Muscle of leg (tissue), 11 donors: ENCODE data around the gene EXOC4. TPM values are rescaled to one million over a fixed set of nuclear protein-coding genes. Genes with fewer than 3 reads are reported as not detected.
A peak's percentile ranks its signal among the peaks of the same experiment; 100 is the strongest.

Experiments used
- DNase-seq: peaks from one replicate; pipeline ENCODE4 v3.0.0; 2013
- H3K27ac ChIP-seq: one replicate; pipeline ENCODE4 v1.5.1; 2013; ENCODE audit warnings: mild to moderate bottlenecking, low read length, control low read depth
- H3K27me3 ChIP-seq: one replicate; pipeline ENCODE4 v1.6.1; 2013; ENCODE audit warnings: low read length; ENCODE audit not compliant: control insufficient read depth, insufficient read depth
- H3K36me3 ChIP-seq: one replicate; pipeline ENCODE4 v1.6.1; 2013; ENCODE audit warnings: low read length; ENCODE audit not compliant: control insufficient read depth, insufficient read depth
- H3K4me1 ChIP-seq: one replicate; pipeline ENCODE4 v1.6.1; 2013; ENCODE audit warnings: low read length; ENCODE audit not compliant: control insufficient read depth, insufficient read depth
- H3K4me3 ChIP-seq: one replicate; pipeline ENCODE4 v1.5.1; 2013; ENCODE audit warnings: low read length, control low read depth
- H3K9me3 ChIP-seq: replicated peaks from 2 replicates; pipeline ENCODE4 v1.6.1; 2013; ENCODE audit warnings: low read depth, low read length; ENCODE audit not compliant: control insufficient read depth
- WGBS: methylation state at CpG from one replicate; pipeline ENCODE4 v1.1.5; 2013; ENCODE audit warnings: missing lambda C conversion rate; ENCODE audit not compliant: insufficient coverage; 5-methylcytosine and 5-hydroxymethylcytosine counted together
- polyA plus RNA-seq, 8 donors: library from polyadenylated mRNA; unstranded; fragments of 120-200 nt; gene quantifications; one replicate each; pipeline versions ENCODE4 v1.2.1 to v1.2.3, GENCODE V29; 2013; ENCODE audit warnings: inconsistent platforms in 1 of 8, low replicate concordance in 1 of 8; ENCODE audit not compliant: insufficient read length in 8 of 8, insufficient read depth in 1 of 8
- total RNA-seq: library from RNA; stranded (reverse); fragments of 120-200 nt; gene quantifications from one replicate; pipeline ENCODE4 v1.2.4, GENCODE V29; 2013

The EXOC4 gene
- total and polyA plus RNA-seq, 9 donors, result 37.3 to 64.9 (median 41.1) TPM

- no CpG with 5 or more reads among the region's 3 CpGs for WGBS
- H3K27me3 ChIP-seq, result no peaks in the 10 kb centered on the region
These were observed 569.2 kb downstream of the EXOC4 start for GRCh38 chr7:133822001-133822641.

GRCh38 chr7:133822868-133823552 is 570.1 kb downstream of the EXOC4 start:
- Histone ChIP-seq H3K27me3 (no peaks in the 10 kb centered on the region), H3K9me3 (no peaks in the 10 kb centered on the region), H3K4me3 (no peak overlapping the region), H3K36me3 (peaks cover 4% of the 10 kb centered on the region), H3K4me1 (no peaks in the 10 kb centered on the region), H3K27ac (no peak overlapping the region)
- 100% methylated on average over 1 of the region's 4 CpGs for WGBS
- peak; percentile 66 for DNase-seq

More at GRCh38 chr7:133822001-133822641, 569.2 kb downstream of the EXOC4 start:
- DNase-seq, result no peak
- Histone ChIP-seq H3K4me1 (no peaks in the 10 kb centered on the region), H3K9me3 (no peaks in the 10 kb centered on the region), H3K4me3 (no peak overlapping the region), H3K27ac (no peak overlapping the region), H3K36me3 (peaks cover 6% of the 10 kb centered on the region)

- H3K27ac ChIP-seq, result no peak overlapping the region
These were observed 571.3 kb downstream of the EXOC4 start for GRCh38 chr7:133824132-133824531.

GRCh38 chr7:133827707-133828623 is 575.1 kb downstream of the EXOC4 start:
- Histone ChIP-seq H3K27me3 (no peaks in the 10 kb centered on the region), H3K4me3 (no peak overlapping the region), H3K4me1 (peaks cover 3% of the 10 kb centered on the region), H3K9me3 (peaks cover 5% of the 10 kb centered on the region), H3K36me3 (no peaks in the 10 kb centered on the region), H3K27ac (no peak overlapping the region)
- no peak for DNase-seq
- 66% methylated on average over 4 of the region's 7 CpGs for WGBS

More at GRCh38 chr7:133824132-133824531, 571.3 kb downstream of the EXOC4 start:
- no peak for DNase-seq
- Histone ChIP-seq H3K4me1 (peaks cover 3% of the 10 kb centered on the region), H3K9me3 (no peaks in the 10 kb centered on the region), H3K27me3 (no peaks in the 10 kb centered on the region), H3K36me3 (no peaks in the 10 kb centered on the region), H3K4me3 (no peak overlapping the region)
- 92% methylated on average over 6 of the region's 6 CpGs for WGBS

GRCh38 chr7:133828906-133829305 is 576.0 kb downstream of the EXOC4 start:
- WGBS, result 97% methylated on average over 4 of the region's 4 CpGs

GRCh38 chr7:133829336-133829897 is 576.5 kb downstream of the EXOC4 start:
- H3K4me3 ChIP-seq, result no peak overlapping the region
- no peak for DNase-seq
- 26% methylated on average over 2 of the region's 4 CpGs for WGBS
- H3K27me3 ChIP-seq, result no peaks in the 10 kb centered on the region
- H3K36me3 ChIP-seq, result no peaks in the 10 kb centered on the region
- H3K4me1 ChIP-seq, result peaks cover 3% of the 10 kb centered on the region
- no peak overlapping the region for H3K27ac ChIP-seq
- H3K9me3 ChIP-seq, result peaks cover 5% of the 10 kb centered on the region

More at GRCh38 chr7:133828906-133829305, 576.0 kb downstream of the EXOC4 start:
- Histone ChIP-seq H3K4me1 (peaks cover 3% of the 10 kb centered on the region), H3K27me3 (no peaks in the 10 kb centered on the region), H3K27ac (no peak overlapping the region), H3K4me3 (no peak overlapping the region), H3K36me3 (no peaks in the 10 kb centered on the region), H3K9me3 (peaks cover 5% of the 10 kb centered on the region)
- DNase-seq, result no peak

GRCh38 chr7:133830081-133830480 is 577.2 kb downstream of the EXOC4 start:
- peaks cover 5% of the 10 kb centered on the region for H3K9me3 ChIP-seq
- DNase-seq, result no peak
- no peak overlapping the region for H3K27ac ChIP-seq
- H3K4me3 ChIP-seq, result no peak overlapping the region
- H3K27me3 ChIP-seq, result no peaks in the 10 kb centered on the region
- no peaks in the 10 kb centered on the region for H3K36me3 ChIP-seq
- peaks cover 3% of the 10 kb centered on the region for H3K4me1 ChIP-seq
- 86% methylated on average over 4 of the region's 6 CpGs for WGBS

GRCh38 chr7:133836666-133837065 is 583.8 kb downstream of the EXOC4 start:
- no peaks in the 10 kb centered on the region for H3K27me3 ChIP-seq
- no peaks in the 10 kb centered on the region for H3K36me3 ChIP-seq
- no CpG with 5 or more reads among the region's 3 CpGs for WGBS
- no peak overlapping the region for H3K27ac ChIP-seq
- H3K4me1 ChIP-seq, result no peaks in the 10 kb centered on the region
- no peak for DNase-seq
- no peak overlapping the region for H3K4me3 ChIP-seq
- peaks cover 2% of the 10 kb centered on the region for H3K9me3 ChIP-seq

- no peaks in the 10 kb centered on the region for H3K9me3 ChIP-seq
- H3K36me3 ChIP-seq, result no peaks in the 10 kb centered on the region
- H3K4me1 ChIP-seq, result no peaks in the 10 kb centered on the region
- no peaks in the 10 kb centered on the region for H3K27me3 ChIP-seq
- H3K27ac ChIP-seq, result no peak overlapping the region
- no peak overlapping the region for H3K4me3 ChIP-seq
- no peak for DNase-seq
These were observed 584.3 kb downstream of the EXOC4 start for GRCh38 chr7:133837224-133837623.

GRCh38 chr7:133839121-133839520 is 586.2 kb downstream of the EXOC4 start:
- no peak overlapping the region for H3K4me3 ChIP-seq
- H3K9me3 ChIP-seq, result no peaks in the 10 kb centered on the region
- DNase-seq, result no peak
- H3K27ac ChIP-seq, result no peak overlapping the region
- 100% methylated on average over 1 of the region's 3 CpGs for WGBS
- H3K36me3 ChIP-seq, result no peaks in the 10 kb centered on the region
- H3K4me1 ChIP-seq, result no peaks in the 10 kb centered on the region
- H3K27me3 ChIP-seq, result no peaks in the 10 kb centered on the region
